WI38 (cell line): ENCODE results near the gene PTPRG.
"Not testable (repeated sequence)": the region's sequence is repeated elsewhere in the genome, so short reads cannot be mapped to it uniquely, and the experiment has no call there.

Experiments used
- H3K4me3 ChIP-seq: 2 replicates; pipeline ENCODE4 v1.5.1; 2011; ENCODE audit warnings: low read depth, mild to moderate bottlenecking, control low read depth, low read length
- TF ChIP-seq, protein P1 (sequence below): IDR thresholded peaks from 2 replicates; pipeline ENCODE4 v1.5.1; 2012; ENCODE audit warnings: low read depth, mild to moderate bottlenecking, control low read depth, low read length

The PTPRG gene

DNA sequence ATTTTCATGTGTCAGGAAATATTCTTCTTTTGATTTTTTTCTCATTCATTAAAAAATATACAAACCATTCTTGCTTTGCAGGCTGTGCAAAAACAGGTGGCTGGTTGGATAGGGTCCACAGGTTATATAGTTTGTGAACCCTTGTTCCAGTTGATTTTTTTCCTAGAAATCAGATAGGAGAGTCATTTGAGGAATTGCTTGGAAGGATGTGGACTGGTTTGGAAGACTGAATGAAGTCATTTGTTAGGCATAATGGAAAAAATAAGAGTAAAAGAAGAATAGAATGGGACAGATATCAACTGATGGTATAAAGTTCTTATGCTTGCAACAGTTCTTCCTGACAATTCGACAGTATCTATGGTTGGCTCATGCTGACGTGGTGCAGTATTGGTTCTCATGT is 189.4 kb downstream of the PTPRG start:
- TF ChIP-seq, protein P1, sequence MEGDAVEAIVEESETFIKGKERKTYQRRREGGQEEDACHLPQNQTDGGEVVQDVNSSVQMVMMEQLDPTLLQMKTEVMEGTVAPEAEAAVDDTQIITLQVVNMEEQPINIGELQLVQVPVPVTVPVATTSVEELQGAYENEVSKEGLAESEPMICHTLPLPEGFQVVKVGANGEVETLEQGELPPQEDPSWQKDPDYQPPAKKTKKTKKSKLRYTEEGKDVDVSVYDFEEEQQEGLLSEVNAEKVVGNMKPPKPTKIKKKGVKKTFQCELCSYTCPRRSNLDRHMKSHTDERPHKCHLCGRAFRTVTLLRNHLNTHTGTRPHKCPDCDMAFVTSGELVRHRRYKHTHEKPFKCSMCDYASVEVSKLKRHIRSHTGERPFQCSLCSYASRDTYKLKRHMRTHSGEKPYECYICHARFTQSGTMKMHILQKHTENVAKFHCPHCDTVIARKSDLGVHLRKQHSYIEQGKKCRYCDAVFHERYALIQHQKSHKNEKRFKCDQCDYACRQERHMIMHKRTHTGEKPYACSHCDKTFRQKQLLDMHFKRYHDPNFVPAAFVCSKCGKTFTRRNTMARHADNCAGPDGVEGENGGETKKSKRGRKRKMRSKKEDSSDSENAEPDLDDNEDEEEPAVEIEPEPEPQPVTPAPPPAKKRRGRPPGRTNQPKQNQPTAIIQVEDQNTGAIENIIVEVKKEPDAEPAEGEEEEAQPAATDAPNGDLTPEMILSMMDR = no peak
- H3K4me3 ChIP-seq = no peak overlapping the region

DNA sequence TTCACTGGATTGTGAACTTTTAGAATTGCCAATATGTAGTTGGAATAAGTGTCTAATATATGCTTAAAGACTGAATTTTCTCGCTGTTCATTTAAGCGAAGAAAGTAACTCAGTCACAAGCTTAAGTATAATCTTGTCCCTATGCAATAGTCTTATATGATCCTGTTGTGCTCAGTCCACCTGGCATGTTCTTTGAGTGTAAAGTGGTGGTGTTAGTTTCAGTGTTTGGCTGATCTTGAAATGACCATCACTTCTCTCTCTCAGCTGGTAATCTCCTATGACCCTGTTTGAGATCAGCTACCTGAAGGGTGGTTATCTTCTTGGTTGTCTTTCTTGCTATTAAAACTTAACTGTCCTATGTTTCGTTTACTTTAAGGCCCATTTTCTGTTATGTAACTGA is 197.5 kb downstream of the PTPRG start:
- no peak overlapping the region for H3K4me3 ChIP-seq

DNA sequence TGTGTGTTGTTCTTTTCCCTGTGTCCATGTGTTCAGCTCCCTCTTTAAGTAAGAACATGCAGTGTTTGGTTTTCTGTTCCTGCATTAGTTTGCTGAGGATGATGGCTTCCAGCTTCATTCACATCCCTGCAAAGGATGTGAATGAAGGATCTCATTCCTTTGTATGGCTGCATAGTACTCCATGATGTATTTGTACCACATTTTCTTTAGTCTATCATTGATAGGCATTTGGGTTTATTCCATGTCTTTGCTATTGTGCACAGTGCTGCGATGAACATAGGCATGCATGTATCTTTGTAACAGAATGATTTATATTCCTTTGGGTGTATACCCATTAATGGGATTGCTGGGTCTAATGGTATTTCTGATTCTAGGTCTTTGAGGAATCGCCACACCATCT is 199.4 kb downstream of the PTPRG start:
- not testable (repeated sequence) for H3K4me3 ChIP-seq

More for the DNA sequence above, 197.5 kb downstream of the PTPRG start:
- TF ChIP-seq, protein P1 = no peak

DNA sequence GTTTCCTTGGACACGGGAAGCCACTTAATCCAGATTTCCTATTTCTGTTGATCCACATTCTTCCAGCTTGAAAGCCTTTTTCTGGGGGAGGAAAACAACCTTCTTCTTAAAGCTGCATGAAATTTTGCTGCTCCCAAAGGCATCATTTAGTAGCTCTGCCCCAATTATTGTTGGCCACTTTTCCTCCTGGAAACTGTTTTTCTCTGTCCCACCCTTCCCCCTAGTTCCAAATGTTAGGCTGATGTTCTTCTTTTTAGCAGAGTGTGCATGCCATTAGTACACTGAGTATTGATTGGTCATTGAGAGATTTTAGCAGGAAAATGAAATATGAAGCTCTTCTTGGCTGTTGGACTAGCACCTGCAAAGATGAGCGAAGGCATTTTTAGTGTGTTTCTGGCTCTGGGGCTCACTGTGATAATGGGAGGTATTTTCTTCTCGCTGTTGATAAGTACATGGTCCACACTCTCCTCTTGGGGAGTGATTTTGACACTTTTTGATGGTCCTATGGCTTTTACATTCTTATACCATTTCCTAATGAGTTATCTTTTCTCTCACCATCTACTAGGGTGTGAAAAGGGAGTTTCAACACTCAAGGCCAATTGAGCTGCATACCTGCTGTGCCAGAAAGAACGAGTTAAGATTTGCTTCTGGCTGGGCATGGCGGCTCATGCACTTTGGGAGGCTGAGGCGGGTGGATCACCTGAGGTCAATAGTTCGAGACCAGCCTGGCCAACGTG is 200.5 kb downstream of the PTPRG start:
- no peak overlapping the region for H3K4me3 ChIP-seq
- TF ChIP-seq, protein P1 = no peak

DNA sequence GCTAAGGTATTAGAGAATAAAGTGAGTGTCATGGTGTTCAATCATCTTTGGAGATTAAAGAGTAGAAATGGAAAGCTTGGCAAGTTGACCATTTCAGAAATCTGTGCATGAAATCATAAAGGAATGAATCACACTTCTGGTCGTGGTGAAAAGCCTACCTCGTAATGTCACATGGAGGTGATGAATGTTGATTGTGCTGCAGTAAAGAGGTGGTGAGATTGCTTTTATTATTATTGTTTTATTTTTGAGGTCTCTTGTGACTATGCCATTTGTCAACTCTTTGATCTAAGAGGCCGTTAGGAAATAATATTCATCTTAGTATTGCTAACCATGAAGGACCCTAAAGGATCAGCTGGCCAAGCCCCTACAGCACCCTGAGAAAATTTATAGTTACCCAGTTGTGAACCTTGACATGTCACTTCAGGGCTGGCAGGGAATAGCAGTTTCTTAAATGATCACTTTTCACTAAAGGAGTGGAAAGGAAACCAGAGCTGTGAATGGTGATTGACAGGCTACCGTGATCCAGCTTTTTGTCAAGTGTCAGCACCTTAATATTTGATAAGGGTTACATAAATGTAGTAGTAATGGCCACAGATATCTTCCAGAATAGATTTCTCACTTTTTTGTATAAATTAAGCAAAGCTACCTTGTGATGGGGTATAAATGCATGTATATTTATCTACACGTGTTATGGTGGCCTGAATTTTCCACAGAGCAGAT is 203.9 kb downstream of the PTPRG start:
- TF ChIP-seq, protein P1 = no peak

DNA sequence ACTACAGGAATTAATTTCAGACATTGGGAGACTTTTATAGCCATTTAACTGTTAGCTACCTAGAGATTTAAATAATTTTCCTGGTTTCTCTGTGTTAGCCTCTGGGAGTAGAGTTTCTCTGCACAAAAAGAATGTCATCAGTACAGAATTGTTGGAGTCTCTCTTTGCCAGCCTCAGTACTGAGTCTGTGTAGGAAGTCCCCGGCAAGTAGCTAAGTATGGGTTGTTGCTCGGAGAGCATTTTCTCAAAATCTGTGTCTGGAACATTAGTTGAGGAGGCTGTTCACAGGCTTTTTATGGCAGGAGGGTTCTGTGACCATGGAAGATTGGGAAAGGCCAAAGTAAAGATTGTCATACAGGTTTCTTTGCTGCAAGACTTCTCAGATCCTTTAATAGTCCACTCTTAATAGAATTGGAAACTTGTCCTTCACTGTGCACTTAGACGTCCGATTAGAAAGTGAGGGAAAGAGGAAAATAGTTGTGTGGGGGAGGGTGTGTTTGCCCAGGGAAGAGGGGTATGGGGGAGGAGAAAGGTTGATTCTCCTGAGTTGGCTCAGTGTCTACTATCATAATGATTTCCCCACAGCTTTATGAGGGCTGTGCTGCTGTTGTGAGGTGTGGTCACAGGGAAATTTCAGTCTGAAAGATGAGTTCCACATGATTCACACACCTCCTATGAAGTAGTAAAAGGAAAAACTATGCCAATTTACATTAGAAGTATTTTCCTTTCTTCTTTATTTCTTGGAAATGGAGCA is 207.1 kb downstream of the PTPRG start:
- no peak overlapping the region for H3K4me3 ChIP-seq
- TF ChIP-seq, protein P1 = no peak

More for the DNA sequence above, 203.9 kb downstream of the PTPRG start:
- H3K4me3 ChIP-seq = no peak overlapping the region

DNA sequence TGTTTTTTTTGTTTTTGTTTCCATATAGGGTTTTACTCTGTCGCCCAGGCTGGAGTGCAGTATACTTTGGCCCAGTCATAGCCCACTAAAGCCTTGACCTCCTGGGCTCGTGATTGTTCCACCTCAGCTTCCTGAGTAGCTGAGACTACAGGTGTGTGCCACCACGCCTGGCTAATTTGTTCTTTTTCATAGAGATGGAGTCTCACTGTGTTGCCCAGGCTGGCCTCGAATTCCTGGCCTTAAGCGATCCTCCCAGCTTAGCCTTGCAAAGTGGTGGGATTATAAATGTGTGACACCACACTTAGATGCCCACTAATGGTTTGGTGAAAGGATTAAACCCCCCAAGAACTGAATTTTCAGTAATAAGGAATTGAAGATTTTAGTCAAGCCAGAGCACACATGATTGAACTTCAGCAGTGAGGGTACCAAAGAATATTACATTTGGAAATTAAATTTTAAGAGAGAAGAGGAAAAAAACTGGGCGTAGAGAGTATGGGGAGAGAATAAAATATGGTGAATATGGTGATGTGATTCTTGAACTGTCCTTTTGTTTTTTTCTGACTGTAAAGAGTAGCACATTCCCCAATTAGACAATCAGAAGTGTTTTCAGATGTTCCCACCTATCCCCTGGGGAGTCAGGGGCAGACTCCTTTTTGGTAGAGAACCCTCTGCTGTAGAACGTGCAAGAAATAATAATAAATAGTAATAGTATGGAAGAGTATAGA is 208.1 kb downstream of the PTPRG start:
- no peak overlapping the region for H3K4me3 ChIP-seq
- TF ChIP-seq, protein P1 = no peak
